Ammon's horn (tissue), 1 donor: ENCODE measurements around the gene C19orf25.
A peak's percentile ranks its signal among the peaks of the same experiment; 100 is the strongest.
"Not testable (repeated sequence)": the region's sequence is repeated elsewhere in the genome, so short reads cannot be mapped to it uniquely, and the experiment has no call there.

Experiments used
- DNase-seq: peaks from one replicate; pipeline ENCODE4 v3.0.0-alpha.2; 2016; ENCODE audit warnings: low spot score

The C19orf25 gene

DNA sequence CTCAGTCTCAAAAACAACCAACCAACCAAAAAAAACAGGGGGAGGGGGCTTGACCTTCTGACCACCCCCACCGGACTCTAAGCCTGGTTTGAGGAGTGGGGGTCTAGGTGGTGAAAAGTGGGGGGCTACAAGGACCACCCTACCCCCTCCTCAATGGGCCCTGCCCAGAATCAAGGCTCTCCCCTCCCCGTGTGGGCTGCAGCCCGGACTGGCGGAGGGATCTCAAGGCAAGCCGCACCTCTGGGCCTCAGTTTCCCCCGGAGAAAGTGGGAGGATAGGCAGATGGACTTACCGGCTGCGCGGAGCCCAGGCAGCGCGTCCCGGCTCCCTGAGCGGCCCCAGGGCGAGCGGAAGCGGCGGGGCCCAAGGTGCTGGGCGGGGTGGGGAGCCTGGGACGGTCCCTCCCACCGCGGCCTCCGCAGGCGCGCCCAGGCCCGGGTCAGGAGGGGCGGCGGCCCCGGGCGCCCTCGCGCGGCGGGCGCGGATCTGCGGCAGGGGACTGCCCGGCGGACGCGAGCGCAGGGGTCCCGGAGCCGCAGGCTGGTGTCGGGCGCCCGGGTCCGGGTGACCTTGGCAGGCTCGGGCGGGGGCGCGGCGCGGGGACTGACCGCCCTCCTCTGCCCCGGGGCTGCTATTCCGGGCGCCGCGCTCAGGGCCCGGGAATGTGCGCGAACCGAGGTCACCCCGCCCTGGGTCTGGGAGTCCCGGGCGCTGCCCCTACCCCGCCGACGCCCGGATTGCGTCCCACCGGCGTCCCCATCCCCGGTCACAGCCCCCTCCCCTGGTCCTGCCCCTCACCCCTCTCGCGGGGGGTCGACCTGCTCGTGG is 33.9 kb upstream of the C19orf25 start, which contains the start of gene ADAMTSL5:
Gene ADAMTSL5, minus strand, starts transcription at position 349 of the 828 bp plus-strand sequence. CDS start 2,076 bp downstream, outside the sequence.
- no peak for DNase-seq

DNA sequence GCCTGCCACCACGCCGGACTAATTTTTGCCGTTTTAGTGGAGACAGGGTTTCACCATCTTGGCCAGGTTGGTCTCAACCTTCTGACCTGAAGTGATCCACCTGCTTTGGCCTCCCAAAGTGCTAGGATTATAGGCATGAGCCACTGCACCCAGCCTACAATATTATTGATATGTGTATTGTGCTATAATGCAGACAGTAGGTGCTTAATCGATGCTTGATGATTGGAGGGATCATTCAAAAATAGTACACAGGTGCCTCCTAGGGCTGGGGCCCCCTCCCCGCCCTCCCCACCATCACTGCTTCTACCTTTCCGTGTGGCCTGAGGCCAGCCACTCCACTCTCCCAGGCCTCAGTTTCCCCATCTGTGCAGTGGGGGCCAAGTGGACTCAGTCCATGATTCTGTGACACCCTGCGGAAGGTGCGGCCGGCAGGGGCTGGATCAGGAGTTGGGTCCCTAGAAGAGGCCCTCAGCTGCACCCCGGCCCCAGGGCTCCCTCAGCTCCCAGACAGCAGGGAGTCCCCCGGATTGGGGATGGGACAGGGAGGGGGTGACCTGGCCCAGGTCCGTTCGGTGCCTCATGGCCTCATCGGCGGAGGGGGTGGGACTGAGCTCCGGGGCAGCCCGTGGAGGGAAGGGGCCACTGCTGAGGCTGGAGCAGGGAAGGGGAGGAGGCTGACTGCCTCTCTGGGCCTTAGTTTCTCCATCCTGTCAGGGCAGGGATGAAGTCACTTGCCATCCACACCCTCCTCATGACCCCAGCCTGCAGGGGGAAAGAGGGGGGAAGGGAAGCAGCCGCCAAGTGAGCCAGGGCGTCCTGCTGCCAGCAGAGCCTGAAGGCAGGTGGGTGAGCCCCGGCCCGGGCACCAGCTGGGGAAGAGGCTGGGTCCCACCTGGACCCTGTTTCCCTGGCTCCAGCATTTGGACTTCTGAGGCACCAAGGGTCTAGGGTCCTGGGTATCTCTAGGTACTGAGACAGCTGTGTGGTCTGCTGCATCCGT is 32.6 kb upstream of the C19orf25 start:
- DNase-seq, result no peak

DNA sequence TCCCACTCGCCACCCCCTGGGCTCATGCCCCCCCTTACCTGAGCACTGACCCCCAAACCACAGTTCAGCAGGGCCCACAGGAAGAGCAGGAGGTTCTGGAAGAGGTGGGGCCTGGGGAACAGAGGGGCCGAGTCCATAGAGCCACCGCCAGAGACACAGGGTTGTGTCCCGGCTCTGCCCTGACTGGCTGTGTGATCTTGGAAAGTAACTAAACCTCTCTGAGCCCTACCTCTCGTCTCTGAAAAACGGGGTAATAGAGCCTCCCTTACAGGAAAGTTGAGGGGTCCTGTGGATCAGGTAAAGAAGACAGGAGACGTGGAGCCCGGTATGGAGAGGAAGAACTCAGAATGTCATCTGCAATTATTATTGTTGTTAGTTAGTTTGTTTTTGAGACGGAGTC is 31.8 kb upstream of the C19orf25 start:
- no peak for DNase-seq

DNA sequence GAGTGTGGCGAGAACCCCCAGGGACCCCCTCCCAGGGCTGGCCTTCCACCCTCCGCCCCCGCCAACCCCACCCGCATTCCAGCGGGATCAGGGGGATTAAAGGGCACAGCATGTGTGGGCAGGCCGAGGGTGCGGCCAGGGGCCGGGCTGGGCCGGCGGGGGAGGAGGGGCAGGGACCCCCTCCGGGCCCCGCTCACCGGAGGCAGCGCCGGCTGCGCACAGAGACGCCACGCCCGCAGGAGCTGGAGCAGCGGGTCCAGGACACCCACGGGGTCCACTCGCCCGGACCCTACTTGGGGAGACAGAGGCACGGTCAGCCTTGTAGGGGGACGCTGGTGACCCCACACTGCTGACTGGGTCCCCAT is 31.4 kb upstream of the C19orf25 start:
- DNase-seq, result no peak

DNA sequence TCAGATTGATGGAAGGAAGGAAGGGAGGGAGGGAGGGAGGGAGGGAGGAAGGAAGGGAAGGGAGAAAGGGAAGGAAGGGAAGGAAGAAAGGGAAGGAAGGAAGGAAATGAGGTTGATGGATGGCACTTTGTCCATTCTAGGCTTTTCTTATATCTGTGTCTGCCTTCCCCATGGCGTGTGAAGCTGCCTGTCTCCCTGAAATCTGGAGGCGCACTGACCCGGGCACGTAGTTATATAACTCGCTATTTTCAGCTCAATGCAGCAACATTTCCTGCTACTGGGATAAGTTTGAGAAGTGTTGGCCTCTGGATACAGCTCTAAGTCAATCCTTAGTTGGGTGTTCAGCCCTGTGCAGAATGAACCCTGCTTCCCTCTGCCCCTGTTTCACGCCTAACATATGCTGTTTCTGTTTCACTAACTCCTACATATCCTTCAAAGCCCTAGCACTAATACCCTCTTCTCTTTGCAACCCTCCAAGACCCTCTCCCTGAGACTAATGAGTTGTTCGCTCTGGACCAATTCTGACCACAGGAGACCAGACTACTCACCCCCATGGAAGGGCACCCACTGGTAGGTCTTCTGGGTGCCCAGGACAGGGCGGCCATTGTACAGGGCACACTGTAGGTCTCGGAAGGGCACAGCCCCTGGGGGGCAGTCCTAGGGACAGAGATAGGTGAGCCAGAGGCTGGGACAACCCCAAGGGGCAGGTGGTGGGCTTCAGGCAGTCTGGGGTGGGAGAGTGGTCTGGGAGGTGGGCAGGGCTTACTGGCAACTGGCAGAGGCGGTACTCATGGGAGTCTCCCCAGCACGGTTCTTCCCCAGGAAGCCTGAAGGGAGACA is 30.8 kb upstream of the C19orf25 start:
- DNase-seq, result no peak

DNA sequence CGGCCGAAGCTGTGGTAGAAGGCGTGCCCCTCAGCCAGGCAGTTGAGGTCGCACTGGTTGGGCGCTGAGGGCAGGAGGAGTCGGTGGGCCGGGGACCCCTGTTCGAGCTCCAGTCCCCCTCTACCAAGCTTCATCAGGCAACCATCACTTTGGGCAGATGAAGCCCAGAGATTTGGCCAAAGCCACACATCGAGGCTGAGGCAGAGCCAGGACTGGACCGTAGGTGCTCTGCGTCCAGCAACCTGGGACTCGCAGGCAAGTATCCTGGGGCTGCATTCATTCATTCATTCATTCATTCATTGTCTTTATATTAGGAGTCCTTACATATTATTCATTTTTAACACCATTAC is 29.5 kb upstream of the C19orf25 start:
- DNase-seq, result no peak

DNA sequence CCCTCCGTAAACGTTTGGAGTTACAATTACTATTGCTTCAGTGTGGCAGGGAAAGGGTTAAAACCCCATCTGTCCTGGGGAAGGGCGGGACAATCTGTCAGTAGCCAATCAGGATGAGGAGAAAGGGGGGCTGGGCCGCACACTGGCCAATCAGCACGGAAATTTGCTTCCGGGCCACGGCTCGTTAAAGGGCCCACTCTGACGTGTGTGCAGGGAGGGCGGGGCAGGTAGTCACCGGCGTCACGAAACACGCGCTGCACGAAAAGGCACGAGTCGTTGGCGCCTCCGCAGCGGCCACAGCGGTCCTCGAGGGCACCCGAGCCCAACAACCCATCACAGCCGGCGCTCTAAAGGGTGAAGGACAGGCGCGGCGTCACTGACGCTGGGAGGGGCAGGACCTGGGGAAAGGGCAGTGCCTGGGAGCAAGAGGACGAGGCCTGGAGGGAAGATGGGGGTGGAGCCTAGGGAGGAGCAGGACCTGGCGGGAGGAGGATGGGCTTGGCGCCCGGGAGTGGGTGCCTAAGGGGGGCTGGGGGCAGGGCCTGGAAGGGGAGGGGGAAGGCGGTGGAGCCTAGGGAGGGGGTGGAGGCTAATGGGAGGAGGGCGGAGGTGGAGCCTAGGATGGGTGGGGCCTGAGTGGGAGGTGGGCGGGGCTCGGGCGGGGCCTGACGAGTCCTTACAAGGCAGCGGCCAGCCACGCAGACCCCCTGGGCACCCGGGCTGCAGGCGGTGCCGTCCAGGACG is 28.9 kb upstream of the C19orf25 start:
- DNase-seq, result peak; percentile 96

DNA sequence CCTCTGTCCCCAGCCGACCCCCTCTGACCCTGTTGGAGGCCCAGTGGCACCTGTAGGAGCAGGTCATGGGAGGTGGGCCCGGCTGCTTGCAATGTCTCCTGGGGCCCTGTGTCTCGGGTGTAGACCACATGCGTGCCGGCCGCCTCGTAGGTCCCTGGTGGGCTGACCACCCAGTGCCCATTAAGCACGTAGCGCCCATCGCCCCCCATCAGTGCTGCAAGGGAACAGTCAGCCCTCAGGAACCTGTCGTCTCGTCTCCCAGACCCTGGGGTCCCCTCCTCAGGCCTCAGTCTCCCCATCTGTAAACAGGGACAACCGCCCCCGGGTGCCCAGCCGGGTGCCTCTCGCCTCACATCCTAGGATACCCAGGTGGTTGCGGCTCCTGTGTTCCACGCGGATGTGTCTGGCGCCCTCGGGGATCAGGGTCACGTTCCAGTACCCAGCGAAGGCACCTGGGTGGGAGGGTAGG is 28.2 kb upstream of the C19orf25 start:
- DNase-seq, result no peak

DNA sequence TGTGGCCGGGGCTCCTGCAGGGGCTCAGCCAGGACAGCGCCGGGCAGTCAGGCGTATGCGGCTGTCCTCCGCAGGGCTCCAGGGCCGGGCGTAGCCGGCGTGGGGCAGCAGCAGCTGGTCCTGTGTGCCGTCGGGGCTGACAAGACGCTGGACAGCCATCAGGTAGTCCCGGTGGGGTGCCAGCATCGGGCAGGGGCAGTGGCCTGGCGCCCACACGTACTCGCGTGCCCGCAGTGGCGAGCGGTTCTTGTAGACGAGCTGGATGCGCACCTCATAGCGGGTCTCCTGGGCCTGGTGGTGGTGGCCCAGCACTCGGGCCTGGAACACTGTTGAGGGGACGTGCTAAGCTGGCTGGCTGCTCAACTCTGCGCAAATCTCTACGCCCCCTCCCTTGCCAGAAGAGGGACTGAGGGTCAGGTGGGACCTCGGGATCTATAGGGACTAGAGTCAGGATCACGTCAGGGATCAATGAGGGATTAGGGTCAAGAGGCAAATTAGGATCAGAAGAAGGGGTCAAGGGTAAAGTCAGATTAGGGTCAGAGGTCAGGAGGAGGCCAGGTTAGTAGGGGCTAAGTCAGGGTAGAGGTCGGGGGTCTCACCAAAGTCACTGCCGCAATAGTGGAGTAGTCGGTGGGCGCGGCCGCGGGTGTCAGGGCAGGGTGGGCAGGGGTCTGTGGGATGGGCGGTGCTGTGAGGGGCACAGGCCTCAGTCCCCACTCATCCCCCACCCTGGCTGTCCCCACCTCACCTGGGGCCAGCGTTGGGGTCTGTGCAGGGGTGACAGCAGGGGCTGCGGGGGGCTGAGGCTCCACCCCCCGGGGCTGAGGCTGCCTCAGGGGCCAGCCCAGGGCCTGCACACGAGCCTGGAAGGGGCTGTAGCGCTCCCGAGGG is 27.2 kb upstream of the C19orf25 start:
- no peak for DNase-seq

DNA sequence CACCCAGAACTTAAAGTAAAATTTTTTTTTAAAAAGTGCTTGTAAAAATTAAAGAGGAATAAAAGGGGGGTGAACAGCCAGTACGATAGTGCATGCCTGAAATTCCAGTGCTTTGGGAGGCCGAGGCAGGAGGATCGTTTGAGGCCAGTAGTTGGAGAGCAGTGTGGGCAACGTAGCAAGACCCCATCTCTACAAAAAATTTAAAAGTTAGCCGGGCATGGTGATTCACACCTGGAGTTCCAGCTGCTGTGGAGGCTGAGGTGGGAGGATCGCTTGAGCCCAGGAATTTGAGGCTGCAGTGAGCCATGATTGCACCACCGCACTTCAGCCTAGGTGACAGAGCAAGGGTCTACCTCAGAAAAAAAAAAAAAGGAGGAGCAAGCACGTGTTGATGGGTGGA is 26.0 kb upstream of the C19orf25 start:
- no peak for DNase-seq

DNA sequence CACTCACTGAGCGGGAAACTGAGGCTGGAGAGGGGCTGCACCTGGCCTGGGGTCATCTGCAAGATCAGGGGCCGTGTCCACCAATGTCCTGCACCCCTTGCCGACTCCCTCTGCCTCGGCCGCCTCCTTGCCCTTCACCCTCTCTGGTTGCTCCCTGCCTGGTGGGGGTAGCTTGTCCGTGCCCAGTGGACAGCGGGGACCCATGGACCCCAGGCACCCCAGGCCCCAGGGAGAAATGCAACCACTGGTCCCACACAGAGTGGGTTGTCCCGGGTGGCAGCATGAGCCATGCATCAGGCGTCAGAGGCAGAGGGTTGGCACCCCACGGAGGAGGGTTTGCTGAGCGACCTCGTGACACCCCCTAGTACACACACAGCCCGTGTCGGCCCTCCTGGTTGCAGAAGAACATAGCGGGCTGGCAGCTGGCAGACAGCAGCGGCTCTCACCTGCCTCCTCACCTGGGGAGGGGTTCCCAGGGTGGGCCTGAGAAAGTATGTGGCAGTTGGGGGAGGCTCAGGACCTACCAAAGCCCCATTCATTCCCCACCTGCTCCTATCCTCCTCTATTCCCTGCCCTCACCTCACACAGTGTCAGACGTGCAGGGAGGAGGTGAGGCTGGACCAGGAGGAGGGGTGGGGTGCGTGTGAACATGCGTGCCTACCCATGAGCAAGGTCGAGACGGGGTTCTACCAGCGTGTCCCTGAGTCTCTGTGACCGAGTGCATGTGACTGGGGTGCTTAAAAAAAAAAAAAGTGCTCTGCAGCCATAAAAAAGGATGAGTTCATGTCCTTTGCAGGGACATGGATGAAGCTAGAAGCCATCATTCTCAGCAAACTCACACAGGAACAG is 25.1 kb upstream of the C19orf25 start:
- no peak for DNase-seq

DNA sequence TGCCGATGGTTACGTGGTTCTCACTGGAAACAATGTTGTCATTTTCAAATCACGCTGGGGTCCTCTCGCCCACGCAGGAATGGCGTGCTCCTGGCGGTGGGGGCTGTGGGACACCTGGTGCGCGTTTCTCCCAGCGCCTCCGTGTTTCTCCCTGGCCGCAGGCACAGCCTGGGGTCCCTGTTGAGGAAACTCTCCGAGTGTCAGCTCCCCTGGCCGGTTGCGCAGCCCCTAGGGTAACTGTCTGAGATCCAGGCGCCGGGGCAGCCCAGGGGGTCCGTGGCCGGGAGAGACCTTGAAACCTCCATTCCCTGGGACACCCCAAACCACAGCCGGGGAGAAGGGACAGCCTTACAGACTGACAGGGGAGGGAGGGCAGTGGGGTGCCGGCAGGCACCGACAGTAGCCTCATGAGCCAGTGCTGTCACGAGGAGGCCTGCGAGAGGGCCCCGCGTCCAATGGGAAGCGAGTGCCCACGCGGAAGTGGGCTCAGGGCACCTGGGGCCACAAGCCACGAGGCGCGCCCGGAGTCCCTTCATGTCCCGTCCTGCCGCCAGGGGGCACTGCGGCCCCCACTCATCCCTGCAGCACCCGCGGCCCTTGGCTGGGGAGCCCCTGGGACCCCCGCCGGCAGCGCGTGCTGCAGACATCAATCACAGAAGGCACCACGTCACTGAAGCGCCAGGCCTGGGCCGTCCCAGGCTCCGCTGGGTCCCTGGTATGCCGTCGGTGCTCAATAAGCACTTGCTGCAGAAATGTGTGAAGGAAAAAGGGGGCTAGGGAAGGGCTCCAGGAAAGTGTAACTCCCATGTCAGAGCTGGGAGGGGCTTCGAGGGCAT is 24.3 kb upstream of the C19orf25 start:
- peak; percentile 58 for DNase-seq

DNA sequence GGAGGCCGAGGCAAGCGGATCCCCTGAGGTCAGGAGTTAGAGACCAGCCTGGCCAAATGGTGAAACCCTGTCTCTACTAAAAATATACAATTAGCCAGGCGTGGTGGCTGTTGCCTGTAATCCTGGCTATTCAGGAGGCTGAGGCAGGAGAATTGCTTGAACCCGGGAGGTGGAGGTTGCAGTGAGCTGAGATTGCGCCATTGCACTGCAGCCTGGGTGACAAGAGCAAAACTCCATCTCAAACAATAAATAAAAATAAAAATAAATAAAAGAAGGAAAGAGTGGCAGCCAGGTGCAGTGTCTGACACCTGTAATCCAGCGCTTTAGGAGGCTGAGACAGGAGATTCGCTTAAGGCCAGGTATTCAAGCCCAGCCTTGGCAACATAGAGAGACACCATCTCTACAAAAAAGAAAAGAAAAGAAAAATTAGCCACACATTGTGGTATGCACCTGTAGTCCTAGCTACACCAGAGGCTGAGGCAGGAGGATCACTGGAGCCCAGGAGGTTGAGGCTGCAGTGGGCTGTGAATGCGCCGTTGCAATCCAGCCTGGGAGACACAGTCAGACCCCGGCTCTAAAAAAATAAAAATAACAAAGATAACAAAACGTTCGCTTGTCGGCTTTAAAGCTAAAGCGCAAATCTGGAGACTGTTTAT is 23.5 kb upstream of the C19orf25 start:
- no peak for DNase-seq

DNA sequence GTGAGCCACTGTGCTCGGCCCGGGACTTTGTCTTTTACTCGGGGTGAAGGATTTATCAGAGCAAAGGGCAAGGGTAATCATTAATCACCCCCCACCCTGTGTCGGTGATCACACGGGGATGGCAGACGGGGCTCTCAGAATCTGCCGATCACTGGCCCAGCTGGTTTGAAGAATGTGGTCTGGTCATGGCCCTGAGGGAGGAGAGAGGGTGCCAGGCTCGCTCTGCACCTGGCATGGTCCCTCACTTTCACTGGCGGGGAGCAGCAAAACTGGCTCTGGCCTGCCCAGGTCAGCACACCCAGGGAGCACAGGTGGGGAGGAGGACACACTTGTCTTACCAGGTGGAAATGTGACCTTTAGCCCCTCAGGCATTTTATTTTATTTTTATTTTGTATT is 22.2 kb upstream of the C19orf25 start:
- no peak for DNase-seq

DNA sequence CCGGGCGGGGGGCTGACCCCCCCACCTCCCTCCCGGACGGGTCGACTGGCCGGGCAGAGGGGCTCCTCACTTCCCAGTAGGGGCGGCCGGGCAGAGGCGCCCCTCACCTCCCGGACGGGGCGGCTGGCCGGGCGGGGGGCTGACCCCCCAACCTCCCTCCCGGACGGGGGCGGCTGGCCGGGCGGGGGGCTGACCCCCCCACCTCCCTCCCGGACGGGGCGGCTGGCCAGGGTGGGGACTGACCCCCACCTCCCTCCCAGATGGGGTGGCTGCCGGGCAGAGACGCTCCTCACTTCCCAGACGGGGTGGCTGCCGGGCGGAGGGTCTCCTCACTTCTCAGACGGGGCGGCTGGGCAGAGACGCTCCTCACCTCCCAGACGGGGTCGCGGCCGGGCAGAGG is 20.2 kb upstream of the C19orf25 start:
- DNase-seq, result not testable (repeated sequence)

DNA sequence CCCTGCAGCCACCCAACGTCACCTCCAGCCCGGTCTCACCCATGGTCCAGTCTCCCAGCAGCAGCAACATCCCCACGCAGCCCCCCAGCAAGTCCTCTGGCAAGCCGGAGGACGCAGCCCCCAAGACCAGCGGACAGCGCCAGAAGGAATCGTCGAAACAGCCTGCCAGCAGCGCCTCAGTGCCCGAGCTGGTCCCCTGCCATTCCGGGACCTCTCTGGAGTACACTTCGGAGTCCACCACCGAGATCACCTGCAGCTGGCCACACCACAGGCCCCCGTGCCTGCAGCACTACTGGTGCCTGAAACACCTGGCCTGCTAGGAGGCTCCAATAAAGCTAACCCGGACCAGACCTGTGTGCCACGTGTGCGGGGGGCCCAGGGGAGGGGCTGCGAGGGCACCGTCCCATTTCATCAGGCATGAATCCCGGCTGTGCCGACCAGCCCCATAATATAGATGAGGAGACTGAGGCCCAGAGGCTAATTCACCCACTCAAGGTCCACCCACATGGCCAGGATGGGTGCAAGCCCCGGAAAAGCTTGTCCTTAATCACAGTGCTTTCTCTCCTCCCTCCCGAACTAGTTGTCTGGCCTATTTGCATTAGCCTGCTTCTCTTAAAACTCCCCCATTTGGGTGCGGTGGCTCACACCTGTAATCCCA is 18.7 kb upstream of the C19orf25 start:
- no peak for DNase-seq
